ENCODE measurements around the gene REXO1. TPM values are rescaled to one million over a fixed set of nuclear protein-coding genes. Genes with fewer than 3 reads are reported as not detected.

Gene REXO1
- total and polyA plus RNA-seq, 2 of the 13 experiments (the other 11 are each of a cell fraction or from before 2014, with no cell fraction given) = 5.0 to 11.2 TPM

GRCh38 chr19:1814391-1814790 lies 33.9 kb downstream of the REXO1 start:
- WGBS (ENCODE audit: low lambda C conversion rate) = 78% methylated on average over 4 of the region's 10 CpGs
- peaks cover 18% of the 10 kb centered on the region for H3K4me1 ChIP-seq (ENCODE audit: insufficient read depth, low read length)
- H3K27me3 ChIP-seq (ENCODE audit: control insufficient read depth in 1 of 2, insufficient read depth in 2 of 2, low read length in 2 of 2) = no peaks in the 10 kb centered on the region; a peak in 1 of 5 replicates
- DNase-seq (ENCODE audit: low spot score) (no peak), FAIRE-seq (no peak), ATAC-seq (no peak)
- in situ Hi-C loops (cut with HindIII; ENCODE audit: extremely low pct_ligation_motif_present, low pct_unique_long_range_greater_than_20kb) = no loop called here
- H3K9ac ChIP-seq (ENCODE audit: insufficient read depth, low read depth, low read length) = no peak overlapping the region
- TF ChIP-seq ZSCAN5A (CRISPR knock-in tag; IDR thresholded peaks at IDR 0.05; ENCODE audit: borderline replicate concordance) (no peak), ZFY (CRISPR knock-in tag; IDR thresholded peaks at IDR 0.05) (peak; percentile 15; the same call in 1 of the 2 replicates), ZNF124 (CRISPR knock-in tag; IDR thresholded peaks at IDR 0.05) (no peak), PHF8 (CRISPR knock-in tag; IDR thresholded peaks at IDR 0.05) (no peak), ZNF280D (CRISPR knock-in tag; IDR thresholded peaks at IDR 0.05) (no peak), EED (CRISPR knock-in tag; IDR thresholded peaks at IDR 0.05) (no peak), LBX2 (CRISPR knock-in tag; IDR thresholded peaks at IDR 0.05; ENCODE audit: borderline replicate concordance) (no peak)
- H3K79me2 ChIP-seq (ENCODE audit: insufficient read depth, low read length) = no peaks in the 10 kb centered on the region
- intact Hi-C loops (cut with micrococcal nuclease; ENCODE audit: unreplicated experiment) = no loop called here
- ChIA-PET POLR2A (no interaction called here), CTCF (ENCODE audit: low intra/inter-chr PET ratio, low total read pairs) (no interaction called here)
- peaks cover 16 to 23% of the 10 kb centered on the region in 2 experiments for H3K36me3 ChIP-seq (replicated peaks in 1 of 2; ENCODE audit: control insufficient read depth in 1 of 2, insufficient read depth in 2 of 2, low read length in 2 of 2)
- no peaks in the 10 kb centered on the region for H4K20me1 ChIP-seq (ENCODE audit: insufficient read depth, low read length)
- H3K4me2 ChIP-seq (ENCODE audit: low read depth, low read length) = no peak overlapping the region
- H3K4me3 ChIP-seq (replicated peaks in 1 of 3; ENCODE audit: insufficient read depth in 1 of 3, low read depth in 2 of 3, low read length in 3 of 3) = no peak overlapping the region
- no peak overlapping the region for H2AFZ ChIP-seq (ENCODE audit: low read length)
- no TSS peak for BruUV-seq (replicated peaks)
- H3K27ac ChIP-seq (ENCODE audit: extremely low read length, insufficient read depth, low read length) = no peak overlapping the region
- no peaks in the 10 kb centered on the region for H3K9me3 ChIP-seq (ENCODE audit: low read length)

Measured in HepG2 (cell line).